IMR-90 (cell line): ENCODE results near the gene NCK1. TPM values are rescaled to one million over a fixed set of nuclear protein-coding genes. Genes with fewer than 3 reads are reported as not detected.

Experiments
- ATAC-seq: fragments of 200-7000 bp; cut with Tn5 transposase; 2 replicates; pipeline ENCODE4 v1.9.1; 2020; ENCODE audit warnings: low read depth, mild to moderate bottlenecking, moderate library complexity
- BruUV-seq: library from RNA; stranded (reverse); fragments of 400-500 nt; replicated peaks from 2 replicates; lab custom pipeline; 2021; lab: Mats Ljungman, UMichigan
- CTCF ChIA-PET: fragments of 300-600 bp; formaldehyde crosslinking; extraction: SDS; loops from one replicate; lab custom pipeline; 2021; ENCODE audit warnings: antibody characterized with exemption; lab: Yijun Ruan, JAX
- POLR2A ChIA-PET: fragments of 300-600 bp; sonication (Branson Sonifier 250); formaldehyde crosslinking; loops from one replicate; lab custom pipeline; 2022; ENCODE audit warnings: antibody characterized with exemption; ENCODE audit not compliant: unreplicated experiment; lab: Charles Lee
- DNase-seq: peaks from one replicate; pipeline ENCODE4 v3.0.0; 2013
- H2AFZ ChIP-seq: replicated peaks from 2 replicates; pipeline ENCODE3; 2013; ENCODE audit warnings: low read length, mild to moderate bottlenecking; ENCODE audit not compliant: poor library complexity
- H2AK5ac ChIP-seq: 2 replicates; pipeline ENCODE4 v1.6.1; 2013; ENCODE audit warnings: low read depth, low read length, inconsistent platforms
- H2AK9ac ChIP-seq: replicated peaks from 2 replicates; pipeline ENCODE3; 2013; ENCODE audit warnings: mild to moderate bottlenecking, low read depth, low read length, moderate library complexity; ENCODE audit not compliant: poor library complexity
- H2BK120ac ChIP-seq: 2 replicates; pipeline ENCODE4 v1.6.1; 2013; ENCODE audit warnings: low read depth, low read length, inconsistent platforms
- H2BK15ac ChIP-seq: 3 replicates; pipeline ENCODE4 v1.6.1; 2013; ENCODE audit warnings: low read depth, low read length, inconsistent platforms
- H2BK20ac ChIP-seq: 2 replicates; pipeline ENCODE4 v1.6.1; 2013; ENCODE audit warnings: low read depth, mild to moderate bottlenecking, inconsistent platforms, low read length, moderate library complexity
- H2BK5ac ChIP-seq: 2 replicates; pipeline ENCODE4 v1.6.1; 2013; ENCODE audit warnings: mild to moderate bottlenecking, low read depth, low read length, inconsistent platforms; ENCODE audit not compliant: poor library complexity, severe bottlenecking
- H3K14ac ChIP-seq: replicated peaks from 2 replicates; pipeline ENCODE4 v1.6.1; 2013; ENCODE audit warnings: low read depth, low read length, inconsistent platforms
- H3K18ac ChIP-seq: 2 replicates; pipeline ENCODE4 v1.6.1; 2013; ENCODE audit warnings: low read depth, low read length, control low read depth
- H3K23ac ChIP-seq: 2 replicates; pipeline ENCODE4 v1.6.1; 2013; ENCODE audit warnings: low read depth, low read length, inconsistent platforms
- H3K27ac ChIP-seq: 2 replicates; pipeline ENCODE4 v1.5.1; 2013; ENCODE audit warnings: mild to moderate bottlenecking, control low read depth, low read length; ENCODE audit not compliant: insufficient read depth
- H3K27me3 ChIP-seq: 2 replicates; pipeline ENCODE4 v1.6.1; 2013; ENCODE audit warnings: low read length; ENCODE audit not compliant: control insufficient read depth, insufficient read depth
- H3K36me3 ChIP-seq: 2 replicates; pipeline ENCODE4 v1.6.1; 2013; ENCODE audit warnings: low read length, mixed read lengths; ENCODE audit not compliant: control insufficient read depth, insufficient read depth
- H3K4ac ChIP-seq: 2 replicates; pipeline ENCODE4 v1.6.1; 2013; ENCODE audit warnings: low read depth, low read length, inconsistent platforms
- H3K4me1 ChIP-seq: 2 replicates; pipeline ENCODE4 v1.6.1; 2013; ENCODE audit warnings: low read length, mixed read lengths; ENCODE audit not compliant: control insufficient read depth, insufficient read depth
- H3K4me2 ChIP-seq: 2 replicates; pipeline ENCODE4 v1.6.1; 2013; ENCODE audit warnings: low read depth, mild to moderate bottlenecking, control low read depth, low read length, moderate library complexity
- H3K4me3 ChIP-seq: 2 replicates; pipeline ENCODE4 v1.5.1; 2013; ENCODE audit warnings: low read depth, mild to moderate bottlenecking, control low read depth, low read length, moderate library complexity; ENCODE audit not compliant: insufficient read depth
- H3K56ac ChIP-seq: 2 replicates; pipeline ENCODE4 v1.6.1; 2013; ENCODE audit warnings: low read length, inconsistent platforms; ENCODE audit not compliant: insufficient read depth; ENCODE audit errors: extremely low read depth
- H3K79me1 ChIP-seq, 2 experiments: 2 replicates each; pipeline ENCODE4 v1.6.1; 2013; ENCODE audit warnings: low read length in 2 of 2, inconsistent platforms in 1 of 2, low read depth in 1 of 2
- H3K9ac ChIP-seq: 2 replicates; pipeline ENCODE4 v1.6.1; 2013; ENCODE audit warnings: low read depth, low read length, control low read depth
- H3K9me1 ChIP-seq: 2 replicates; pipeline ENCODE4 v1.6.1; 2013; ENCODE audit warnings: low read length, inconsistent platforms; ENCODE audit not compliant: insufficient read depth
- H3K9me3 ChIP-seq: 2 replicates; pipeline ENCODE4 v1.6.1; 2013; ENCODE audit warnings: low read length; ENCODE audit not compliant: control insufficient read depth, insufficient read depth
- H4K20me1 ChIP-seq: 2 replicates; pipeline ENCODE4 v1.6.1; 2013; ENCODE audit warnings: low read length, inconsistent platforms; ENCODE audit not compliant: insufficient read depth
- H4K5ac ChIP-seq: 2 replicates; pipeline ENCODE4 v1.6.1; 2013; ENCODE audit warnings: mild to moderate bottlenecking, low read depth, low read length, control low read depth
- H4K8ac ChIP-seq, 2 experiments: 2 replicates each; pipeline ENCODE4 v1.6.1; 2013; ENCODE audit warnings: low read depth in 2 of 2, low read length in 2 of 2, control low read depth in 1 of 2, inconsistent platforms in 1 of 2
- H4K91ac ChIP-seq: 2 replicates; pipeline ENCODE4 v1.6.1; 2013; ENCODE audit warnings: low read depth, low read length, inconsistent platforms; ENCODE audit not compliant: insufficient read depth
- BHLHE40 ChIP-seq: fragments of 150-350 bp; IDR thresholded peaks from 2 replicates; pipeline ENCODE4 v1.6.1; 2016; ENCODE audit warnings: mild to moderate bottlenecking, low read depth, low read length
- CEBPB ChIP-seq: IDR thresholded peaks from 2 replicates; pipeline ENCODE4 v1.6.1; 2012; ENCODE audit warnings: low read depth, low read length, improper control_type of control experiment
- CHD1 ChIP-seq: IDR thresholded peaks from 2 replicates; pipeline ENCODE4 v1.6.1; 2012; ENCODE audit warnings: low read depth, low read length, improper control_type of control experiment
- CTCF ChIP-seq: conservative IDR thresholded peaks from 2 replicates; pipeline ENCODE4 v1.5.1; 2012; ENCODE audit warnings: mild to moderate bottlenecking, low read depth, low read length, improper control_type of control experiment
- FOS ChIP-seq: fragments of 150-350 bp; IDR thresholded peaks from 2 replicates; pipeline ENCODE4 v1.6.1; 2016; ENCODE audit warnings: low read depth, low read length
- MAFK ChIP-seq: IDR thresholded peaks from 2 replicates; pipeline ENCODE4 v1.6.1; 2012; ENCODE audit warnings: low read depth, low read length, improper control_type of control experiment
- MAZ ChIP-seq: IDR thresholded peaks from 2 replicates; pipeline ENCODE4 v1.6.1; 2012; ENCODE audit warnings: low read depth, mild to moderate bottlenecking, low read length, improper control_type of control experiment, moderate library complexity, borderline replicate concordance
- NFE2L2 ChIP-seq: fragments of 150-350 bp; IDR thresholded peaks from 2 replicates; pipeline ENCODE4 v1.6.1; 2016; ENCODE audit warnings: low read depth, mild to moderate bottlenecking, low read length
- POLR2A ChIP-seq: IDR thresholded peaks from 2 replicates; pipeline ENCODE4 v1.6.1; 2012; ENCODE audit warnings: mild to moderate bottlenecking, low read depth, low read length
- RFX5 ChIP-seq: IDR thresholded peaks from 2 replicates; pipeline ENCODE4 v1.8.0; 2012; ENCODE audit warnings: low read depth, mild to moderate bottlenecking, low read length, moderate library complexity
- SMC3 ChIP-seq: fragments of 150-350 bp; IDR thresholded peaks from 2 replicates; pipeline ENCODE4 v1.6.1; 2016; ENCODE audit warnings: low read depth, mild to moderate bottlenecking, antibody characterized with exemption, low read length, moderate library complexity
- WGBS, 2 experiments: methylation state at CpG; one replicate each; pipeline versions ENCODE4 v1.1.5 to v1.1.7; 2013; ENCODE audit warnings: missing lambda C conversion rate in 2 of 2; ENCODE audit not compliant: insufficient read length in 1 of 2; ENCODE audit errors: extremely low coverage in 2 of 2; 5-methylcytosine and 5-hydroxymethylcytosine counted together
- dilution Hi-C: fragments of 300-500 bp; cut with HindIII; formaldehyde crosslinking; loops from one replicate; pipeline ENCODE4 v1.14.3; 2018; ENCODE audit warnings: low sequenced_read_pairs; ENCODE audit not compliant: unreplicated experiment
- in situ Hi-C: fragments of 300-500 bp; cut with MboI; formaldehyde crosslinking; loops from 3 replicates; pipeline ENCODE4 v1.14.3; 2019; ENCODE audit warnings: low sequenced_read_pairs, inconsistent platforms, mixed read lengths
- intact Hi-C: fragments of 100-400 bp; cut with micrococcal nuclease; formaldehyde crosslinking; loops from 2 replicates; pipeline ENCODE4 v1.10.0; 2022
- polyA plus RNA-seq, 3 experiments: library from polyadenylated mRNA; depleted of rRNA; stranded (reverse); fragments of >200 nt; gene quantifications; 2 replicates each; pipeline ENCODE4 v1.2.3, GENCODE V29; 2012; ENCODE audit warnings: low replicate concordance in 1 of 3
- total RNA-seq: library from RNA; depleted of rRNA; stranded (reverse); fragments of >200 nt; gene quantifications from 2 replicates; pipeline ENCODE4 v1.2.3, GENCODE V29; 2012

Gene NCK1
- total and polyA plus RNA-seq, 2 of the 4 experiments (the other 2 are of a cell fraction): 23.7 to 24.3 TPM

- H3K4ac ChIP-seq: no peak overlapping the region
- H4K8ac ChIP-seq: no peak overlapping the region
- ChIA-PET POLR2A (no interaction called here), CTCF (interaction anchor here (1.2 kb wide), 1 partner anchor 67 kb away, joined by 4 read pairs; no protein-coding TSS in a partner anchor)
- no peak overlapping the region for H4K91ac ChIP-seq
- H3K56ac ChIP-seq: no peak overlapping the region
- H3K36me3 ChIP-seq: peaks cover 3% of the 10 kb centered on the region
- no peak overlapping the region for H3K9ac ChIP-seq
- no peak for TF ChIP-seq NFE2L2
- no peak for TF ChIP-seq BHLHE40
- no peak for TF ChIP-seq MAFK
- no peak for TF ChIP-seq CEBPB
- TF ChIP-seq CHD1: no peak
- no peak for TF ChIP-seq CTCF
- TF ChIP-seq POLR2A: no peak
- no peak for TF ChIP-seq FOS
- no peak for TF ChIP-seq SMC3
- TF ChIP-seq MAZ: no peak
- no peak for TF ChIP-seq RFX5
- no peak overlapping the region for H2AK5ac ChIP-seq
- no peak overlapping the region for H2BK15ac ChIP-seq
- intact Hi-C loops (no loop called here), dilution Hi-C loops (no loop called here), in situ Hi-C loops (no loop called here)
- no peak overlapping the region for H3K18ac ChIP-seq
- peaks cover 29 to 48% of the 10 kb centered on the region in 2 experiments for H3K79me1 ChIP-seq
- no peak overlapping the region for H2BK120ac ChIP-seq
- H3K4me2 ChIP-seq: no peak overlapping the region
- H3K23ac ChIP-seq: no peak overlapping the region
- H3K27me3 ChIP-seq: no peaks in the 10 kb centered on the region
- peaks cover 2% of the 10 kb centered on the region for H3K4me1 ChIP-seq
- WGBS, 2 experiments: 100% methylated on average over 1 of the region's 1 CpG; no CpG with 5 or more reads in 1 of the 2 experiments
- ATAC-seq (no peak), DNase-seq (no peak)
- no peak overlapping the region for H3K27ac ChIP-seq
- no peak overlapping the region for H2BK5ac ChIP-seq
- no peak overlapping the region for H2AK9ac ChIP-seq
- H3K4me3 ChIP-seq: no peak overlapping the region
- no peak overlapping the region for H4K5ac ChIP-seq
- no peak overlapping the region for H3K14ac ChIP-seq
- H4K20me1 ChIP-seq: peaks cover 6% of the 10 kb centered on the region
- no TSS peak for BruUV-seq
- peaks cover 6% of the 10 kb centered on the region; the same call in 1 of the 2 replicates for H3K9me1 ChIP-seq
- no peak overlapping the region for H2AFZ ChIP-seq
- no peak overlapping the region for H2BK20ac ChIP-seq
- no peaks in the 10 kb centered on the region for H3K9me3 ChIP-seq
These were observed 85.0 kb downstream of the NCK1 start for GRCh38 chr3:136946978-136947377.
